Stimulated activated CD8-positive, alpha-beta memory T cell treated with anti-CD3 and anti-CD28 coated beads, Interleukin-4, amount 100 ng/mL, for 48 hours (primary cell): ENCODE results near the gene APBA1.
"Not testable (repeated sequence)": the region's sequence is repeated elsewhere in the genome, so short reads cannot be mapped to it uniquely, and the experiment has no call there.

Experiments used
- DNase-seq: peaks from one replicate; pipeline ENCODE4 v3.0.0-alpha.2; 2020

Gene APBA1

DNA sequence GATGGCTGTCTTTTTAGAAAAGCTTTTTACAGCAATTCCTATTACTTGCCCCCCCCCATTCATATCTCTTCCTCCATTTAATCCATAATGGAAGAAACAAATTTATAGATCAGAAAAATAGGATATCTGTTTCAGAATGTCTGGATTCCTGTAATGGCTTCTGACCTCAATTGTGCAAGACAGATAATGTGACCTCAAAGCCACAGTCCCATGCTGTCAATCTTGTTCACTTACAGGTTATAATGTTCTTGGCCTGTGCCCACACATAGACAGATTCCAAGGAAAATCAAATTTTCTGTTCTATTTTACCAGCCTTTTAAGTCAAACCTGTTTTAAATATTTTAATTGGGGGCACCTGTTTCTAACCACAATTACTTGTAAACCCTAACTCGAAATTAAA is 203.8 kb downstream of the APBA1 start:
- no peak for DNase-seq

DNA sequence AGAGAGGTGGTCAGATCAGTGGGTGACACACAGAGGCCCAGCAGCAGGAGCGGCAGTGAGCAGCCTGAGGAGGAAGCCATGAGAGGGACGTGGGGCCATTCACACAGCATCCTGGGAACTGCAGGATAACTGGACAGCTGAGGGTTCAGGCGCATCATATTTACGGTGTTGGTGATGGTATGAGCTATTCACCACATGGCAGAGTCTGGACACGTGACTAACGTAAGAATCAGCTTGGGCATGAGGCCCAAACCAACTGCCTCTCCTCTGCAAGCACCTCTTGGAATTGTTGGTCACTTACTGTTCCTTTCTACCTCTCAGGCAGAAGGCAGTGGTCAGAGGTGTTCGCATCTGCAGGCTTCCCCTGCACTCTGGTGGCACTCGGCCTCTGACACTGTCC is 206.0 kb downstream of the APBA1 start:
- DNase-seq, result no peak

DNA sequence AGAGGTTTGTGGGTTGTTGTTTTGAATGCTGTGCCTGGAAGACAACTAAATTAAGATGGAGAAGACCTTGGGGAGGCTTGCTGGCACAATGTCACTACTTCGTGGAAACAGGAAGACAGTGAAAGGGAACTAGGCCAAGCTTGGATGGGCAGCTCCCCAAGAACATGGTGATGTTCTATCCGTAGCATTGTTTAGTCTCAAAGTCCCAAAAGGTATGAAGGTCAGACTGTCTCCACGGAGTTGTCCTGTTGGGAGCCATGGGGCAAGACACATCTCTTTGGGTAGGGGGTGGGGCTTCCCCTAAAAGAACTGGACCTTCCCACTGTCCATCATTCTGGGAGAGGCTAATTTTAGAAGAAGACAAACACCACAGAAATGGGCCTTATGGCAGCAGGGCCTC is 206.7 kb downstream of the APBA1 start:
- no peak for DNase-seq

DNA sequence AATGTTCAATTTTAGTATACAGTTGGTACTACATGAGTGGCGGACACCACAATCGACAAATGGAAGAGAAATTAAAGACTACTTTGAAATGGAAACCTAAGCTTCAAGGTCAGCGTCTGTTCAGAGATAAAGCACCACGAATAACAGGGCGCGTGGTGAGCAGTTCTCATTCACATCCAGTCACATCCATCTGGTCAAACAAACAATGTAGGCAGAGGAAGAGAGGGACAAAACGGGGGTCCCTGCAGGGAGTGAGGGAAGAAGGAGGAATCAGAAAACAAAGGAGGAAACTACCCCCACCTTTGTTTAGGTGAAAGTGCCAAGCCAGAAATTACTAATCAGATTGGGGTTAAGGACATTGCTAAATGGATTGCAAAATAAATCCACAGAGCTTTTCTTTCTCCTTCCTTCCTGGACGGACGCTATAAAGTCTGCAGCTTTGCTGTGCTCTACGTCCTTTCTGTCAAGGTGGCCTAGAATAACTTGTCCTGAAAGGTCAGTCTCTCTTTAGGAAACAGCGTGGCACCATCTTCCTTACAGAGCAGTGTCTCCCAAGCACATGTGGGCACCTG is 208.6 kb downstream of the APBA1 start:
- no peak for DNase-seq

DNA sequence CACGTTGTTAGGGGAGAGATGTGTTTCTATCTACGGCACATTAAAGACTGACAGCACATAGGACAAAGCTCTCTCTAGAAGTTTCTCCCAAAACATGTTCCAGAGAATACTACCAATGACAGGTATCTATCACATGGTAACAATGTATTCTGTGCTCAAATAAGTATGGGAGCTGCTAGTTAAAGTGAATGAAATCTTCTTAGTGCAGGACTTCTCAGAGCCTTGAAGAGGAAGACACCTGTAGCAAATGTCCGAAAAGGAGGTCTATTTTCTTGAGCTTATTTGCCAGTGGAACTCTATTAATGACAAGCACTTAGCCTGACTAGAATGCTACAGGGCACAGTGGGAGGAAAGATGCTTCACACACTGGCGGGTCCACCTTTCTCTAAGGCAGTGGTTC is 209.8 kb downstream of the APBA1 start:
- DNase-seq, result no peak

DNA sequence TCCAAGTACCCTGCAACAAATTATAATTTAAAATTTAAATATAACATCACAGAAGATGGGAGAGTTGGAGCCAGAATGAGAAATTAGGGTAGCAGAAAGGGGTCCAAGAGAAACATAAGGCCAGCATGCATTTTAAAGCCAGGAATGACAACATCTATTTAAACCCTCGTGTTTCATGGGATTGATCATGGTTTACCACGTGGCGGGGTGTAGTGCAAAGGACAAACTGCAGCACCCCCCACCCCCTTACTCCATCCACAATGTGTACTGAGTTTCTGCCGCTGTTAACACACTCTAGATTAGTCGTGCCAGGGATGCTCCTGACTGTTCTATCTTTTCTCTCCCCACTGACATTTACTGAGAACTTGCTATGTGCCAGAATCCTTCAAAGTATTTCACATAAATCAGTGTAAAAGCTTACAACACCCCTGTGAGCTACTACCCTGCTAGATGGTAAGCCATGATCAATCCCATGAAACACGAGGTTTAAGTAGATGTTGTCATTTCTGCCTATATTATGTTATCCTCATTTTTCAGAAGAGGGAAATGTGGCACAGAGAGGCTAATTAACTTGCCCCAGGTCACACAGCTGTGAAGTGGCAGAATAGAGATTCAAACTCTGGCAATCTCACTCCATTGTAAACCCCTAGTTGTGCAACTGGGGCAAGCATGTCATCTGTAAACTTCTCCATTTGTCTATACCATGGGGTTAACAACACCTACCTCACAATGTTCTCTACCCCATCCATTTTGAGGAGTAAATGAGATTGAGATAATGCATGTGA is 210.9 kb downstream of the APBA1 start:
- DNase-seq, result no peak

DNA sequence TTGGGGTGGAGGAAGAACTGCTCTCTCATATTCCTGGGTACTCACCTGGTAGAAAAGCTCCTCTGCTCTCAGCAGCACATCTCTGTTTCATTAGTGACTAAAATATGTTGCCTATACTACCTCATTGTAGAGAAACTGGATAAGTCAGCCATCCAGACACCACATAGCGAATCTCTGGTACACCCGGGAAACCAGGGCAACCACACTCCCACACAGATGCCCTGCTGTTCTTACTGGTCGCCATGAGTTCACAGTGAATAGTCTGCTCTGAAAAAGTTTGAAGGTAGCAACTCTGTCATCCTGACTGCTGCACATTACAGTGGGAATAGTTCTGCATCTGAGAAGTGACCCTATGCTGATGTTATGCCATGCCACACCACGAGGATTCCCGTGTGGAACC is 212.2 kb downstream of the APBA1 start:
- no peak for DNase-seq

DNA sequence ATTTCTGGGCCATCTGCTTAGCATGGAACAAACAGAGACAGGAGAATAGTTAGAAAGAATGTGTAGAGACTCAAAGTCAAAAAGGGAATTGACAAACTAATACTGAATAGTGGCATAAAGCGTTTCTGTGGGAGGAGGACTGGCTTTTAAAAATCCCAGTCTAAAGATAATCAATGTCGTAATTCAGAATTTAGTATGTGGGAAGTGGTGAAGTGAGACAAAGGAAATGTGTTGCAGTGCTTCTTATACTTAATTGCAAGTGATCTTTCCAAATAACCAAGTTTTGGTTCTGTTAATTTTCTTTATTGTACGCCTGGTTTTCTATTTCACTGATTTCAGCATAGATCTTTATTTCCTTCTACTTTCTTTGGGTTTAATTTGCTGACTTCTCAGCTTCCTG is 214.0 kb downstream of the APBA1 start:
- DNase-seq, result no peak

DNA sequence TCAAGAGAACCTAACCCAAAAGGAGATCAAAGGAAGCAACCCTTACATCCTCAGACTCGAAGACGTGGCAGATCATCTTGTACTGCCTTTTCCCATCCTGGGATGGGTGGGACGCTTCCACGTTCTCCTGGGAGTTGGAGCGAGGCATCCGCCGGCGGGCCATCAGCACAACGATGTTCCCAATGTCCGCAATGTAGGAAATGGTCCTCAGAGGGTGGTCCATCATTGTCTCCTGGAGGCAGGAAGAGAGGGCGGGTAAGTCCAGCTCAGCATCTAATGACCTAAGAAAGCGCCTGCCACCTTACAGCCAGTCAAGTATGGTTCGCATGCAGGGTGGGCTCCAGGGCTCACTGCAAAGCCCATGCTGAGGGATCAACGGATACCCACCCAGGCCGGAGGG is 216.0 kb downstream of the APBA1 start:
- no peak for DNase-seq

DNA sequence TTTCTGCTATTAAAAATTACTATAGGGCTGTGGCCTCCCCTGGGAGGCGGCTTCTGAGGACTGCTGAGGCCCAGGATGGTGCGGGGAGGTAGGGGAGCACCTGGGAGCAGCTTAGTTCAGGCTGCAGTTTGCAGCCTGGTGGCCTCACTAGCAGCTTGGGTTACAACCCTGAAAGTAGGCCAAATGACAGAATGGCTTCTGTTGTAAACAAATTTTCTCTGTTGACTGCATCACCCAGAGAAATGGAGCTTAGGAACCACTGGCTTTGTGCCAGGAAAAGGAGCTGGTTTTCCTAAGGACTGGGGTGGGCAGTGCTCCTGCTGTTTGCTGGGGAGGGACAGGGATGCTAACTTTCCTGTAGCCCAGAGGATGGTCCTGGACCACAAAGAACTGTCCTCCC is 216.9 kb downstream of the APBA1 start:
- DNase-seq, result no peak

DNA sequence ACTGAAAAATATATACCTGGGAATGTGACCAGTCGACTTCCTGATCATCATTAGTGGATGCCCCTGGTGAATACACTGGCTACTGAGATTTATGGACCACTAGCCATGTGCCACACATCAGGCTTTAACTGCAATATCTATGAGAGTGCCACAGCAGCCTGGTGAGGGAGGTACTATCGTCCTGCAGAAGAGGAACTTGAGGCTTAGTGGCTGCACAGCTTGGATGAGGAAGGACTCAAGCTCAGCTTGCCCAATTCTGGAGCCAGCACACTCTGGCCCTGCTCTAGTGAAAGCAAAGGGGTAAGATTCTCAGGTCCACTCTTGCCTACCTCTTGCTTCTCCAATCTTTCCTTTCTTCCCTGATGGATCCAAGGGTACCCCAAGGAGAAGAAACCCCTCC is 217.8 kb downstream of the APBA1 start:
- no peak for DNase-seq

DNA sequence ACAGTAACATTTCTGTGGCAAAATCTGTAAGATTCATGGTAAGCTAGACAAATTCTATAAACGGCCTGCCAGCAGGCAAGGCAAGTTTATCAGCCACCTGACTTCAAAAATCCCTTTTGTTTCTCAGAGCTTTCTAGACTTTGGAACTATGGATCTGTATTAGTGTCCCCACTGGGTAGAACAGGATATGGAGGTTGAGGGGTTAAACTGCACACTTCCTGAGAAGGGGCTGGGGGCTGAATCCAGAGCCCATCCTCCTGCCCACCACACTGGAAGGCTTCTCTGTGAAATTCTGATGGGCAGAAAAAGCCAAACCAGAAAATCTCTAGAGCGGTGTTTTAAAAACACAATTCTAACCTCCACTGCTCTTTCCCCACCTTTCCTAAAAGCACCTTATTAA is 218.4 kb downstream of the APBA1 start:
- no peak for DNase-seq

DNA sequence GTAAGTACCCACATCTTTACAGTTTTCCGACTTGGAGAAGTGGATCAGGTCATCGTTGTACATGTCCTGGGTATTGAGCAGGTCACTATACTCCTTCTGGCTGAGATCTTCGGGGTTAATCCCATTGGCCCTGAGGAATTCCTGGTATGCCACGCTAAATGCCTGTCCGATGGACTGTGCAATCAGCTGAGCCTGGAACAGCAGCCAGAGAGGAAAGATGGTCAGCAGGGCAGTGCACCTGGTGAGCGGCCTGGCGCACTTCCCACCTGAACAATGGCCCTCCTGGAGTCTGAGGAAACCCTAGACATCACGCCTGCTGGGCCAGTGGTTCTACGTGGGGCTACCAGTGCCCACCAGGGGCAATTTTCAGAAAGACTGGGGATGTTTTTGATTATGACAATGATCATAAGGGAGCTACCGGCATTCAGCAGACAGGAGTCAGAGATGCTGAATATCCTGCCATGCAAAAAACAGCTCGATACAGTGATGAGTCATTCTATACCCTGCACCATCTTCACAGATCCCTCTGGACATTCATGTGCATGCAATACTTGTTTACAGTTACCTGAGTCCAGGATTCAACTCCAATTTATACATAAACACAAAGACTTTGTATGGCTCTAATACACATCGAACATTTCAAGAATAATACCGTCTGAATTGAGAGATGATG is 219.9 kb downstream of the APBA1 start:
- DNase-seq, result no peak

DNA sequence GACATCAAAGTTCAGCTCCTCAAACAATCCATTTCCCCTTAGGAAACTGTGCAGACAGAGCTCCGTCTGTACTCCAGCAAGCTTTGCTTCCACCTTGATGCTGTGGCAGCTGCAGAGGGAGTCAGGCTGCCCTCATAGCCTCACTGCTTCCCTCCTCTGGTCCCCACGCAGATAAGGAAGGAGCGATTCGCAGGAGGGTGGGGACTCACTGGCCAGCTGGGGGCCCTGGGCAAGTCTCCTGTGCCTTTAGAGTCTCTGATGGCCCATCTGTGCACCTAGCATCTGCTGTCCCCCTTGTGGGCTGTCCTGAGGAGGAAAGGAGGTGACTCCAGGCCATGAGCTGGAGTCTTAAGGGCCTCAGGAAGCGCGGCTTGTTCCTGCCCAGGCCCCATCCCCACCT is 225.7 kb downstream of the APBA1 start:
- DNase-seq, result no peak

DNA sequence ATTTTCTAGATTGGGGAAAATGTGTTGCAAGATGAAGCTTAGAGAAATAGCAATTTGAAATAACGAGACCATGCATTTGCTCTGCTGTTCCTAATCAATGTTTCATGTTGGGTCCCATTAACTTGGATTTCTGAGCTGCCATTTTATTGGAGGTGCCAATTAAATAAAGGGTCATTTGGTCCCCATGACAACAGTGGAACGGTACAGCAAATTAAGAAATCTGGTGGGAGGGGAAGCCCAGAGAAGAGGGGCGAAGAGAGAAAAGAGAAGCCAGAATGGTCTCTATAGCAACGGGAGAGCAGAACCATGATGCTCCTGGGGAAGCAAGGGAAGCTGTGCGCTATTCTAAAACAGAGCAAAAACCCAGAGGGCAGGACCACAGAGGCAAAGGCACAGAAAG is 226.9 kb downstream of the APBA1 start:
- no peak for DNase-seq

DNA sequence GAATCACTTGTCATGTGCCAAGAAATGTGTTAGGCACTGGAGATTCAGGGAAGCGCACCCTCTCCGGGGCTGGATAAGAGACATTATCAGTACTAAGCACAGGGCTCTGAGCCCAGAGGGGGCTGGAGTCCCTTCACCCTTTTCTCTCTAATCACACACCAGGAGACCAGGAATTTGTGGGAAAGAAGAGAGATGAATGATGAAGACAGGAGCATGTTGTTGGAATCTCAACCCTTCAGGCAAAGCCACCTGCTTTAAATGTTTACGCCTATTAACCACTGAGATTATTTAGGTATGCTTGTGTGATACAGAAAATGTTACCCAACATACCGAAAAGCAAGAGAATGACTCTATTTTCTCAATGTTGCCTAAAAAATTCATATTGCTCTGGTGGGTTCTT is 227.4 kb downstream of the APBA1 start:
- DNase-seq, result no peak

DNA sequence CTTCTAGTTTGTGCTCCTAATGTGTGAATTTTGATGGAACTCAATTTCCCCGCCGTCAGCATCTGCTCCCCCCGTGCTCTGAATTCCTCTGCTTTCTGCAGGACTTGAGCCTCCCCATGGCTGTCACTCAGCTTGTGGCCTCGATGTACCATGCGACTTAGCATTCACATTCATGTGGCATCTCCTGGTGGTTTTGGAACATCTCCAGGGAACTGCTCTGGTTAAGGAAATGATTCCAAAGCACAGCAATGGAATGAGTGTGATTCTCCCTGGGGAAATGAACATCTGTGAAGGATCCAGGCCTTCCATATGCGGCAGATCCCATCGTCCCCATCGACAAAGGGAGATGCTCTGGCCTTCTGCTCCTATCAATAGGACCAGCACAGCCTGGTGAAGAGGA is 228.2 kb downstream of the APBA1 start:
- no peak for DNase-seq

DNA sequence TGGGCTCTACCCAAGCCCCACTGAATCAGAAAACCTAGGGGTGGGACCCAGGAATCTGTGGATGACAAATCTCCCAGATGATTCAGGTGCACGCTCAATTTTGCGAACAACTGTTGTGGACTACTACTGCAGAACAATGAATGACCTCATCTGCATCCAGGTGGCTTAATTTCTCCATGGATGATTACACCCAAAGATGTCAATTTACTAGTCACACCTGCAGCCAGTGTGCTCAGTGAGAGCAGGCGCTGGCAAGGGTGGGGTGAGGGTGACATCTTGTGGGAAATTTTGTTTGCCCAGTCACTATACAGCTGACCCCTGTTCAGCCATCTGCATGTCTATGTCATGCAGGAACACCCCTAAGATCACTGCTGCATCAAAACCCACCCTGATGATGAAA is 229.0 kb downstream of the APBA1 start:
- DNase-seq, result no peak

DNA sequence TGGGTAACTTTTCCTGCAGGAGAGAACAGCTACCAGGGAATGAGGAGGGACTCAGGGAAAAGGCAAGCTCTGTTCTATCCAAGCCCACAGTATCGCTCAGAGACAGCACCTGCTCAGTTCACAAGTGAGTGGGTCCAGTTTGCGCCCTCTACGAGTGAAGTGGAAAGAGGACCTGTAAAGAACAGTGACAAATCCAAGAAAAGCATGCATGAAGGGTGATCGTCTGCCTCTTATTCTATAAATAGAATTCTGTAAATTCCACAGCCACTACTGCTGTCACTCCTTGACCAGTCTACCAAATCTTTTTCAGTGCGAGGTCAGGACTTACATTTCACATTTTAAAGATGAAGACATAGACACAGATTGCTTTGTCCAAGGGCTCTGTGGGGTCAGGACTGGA is 229.7 kb downstream of the APBA1 start:
- DNase-seq, result no peak

DNA sequence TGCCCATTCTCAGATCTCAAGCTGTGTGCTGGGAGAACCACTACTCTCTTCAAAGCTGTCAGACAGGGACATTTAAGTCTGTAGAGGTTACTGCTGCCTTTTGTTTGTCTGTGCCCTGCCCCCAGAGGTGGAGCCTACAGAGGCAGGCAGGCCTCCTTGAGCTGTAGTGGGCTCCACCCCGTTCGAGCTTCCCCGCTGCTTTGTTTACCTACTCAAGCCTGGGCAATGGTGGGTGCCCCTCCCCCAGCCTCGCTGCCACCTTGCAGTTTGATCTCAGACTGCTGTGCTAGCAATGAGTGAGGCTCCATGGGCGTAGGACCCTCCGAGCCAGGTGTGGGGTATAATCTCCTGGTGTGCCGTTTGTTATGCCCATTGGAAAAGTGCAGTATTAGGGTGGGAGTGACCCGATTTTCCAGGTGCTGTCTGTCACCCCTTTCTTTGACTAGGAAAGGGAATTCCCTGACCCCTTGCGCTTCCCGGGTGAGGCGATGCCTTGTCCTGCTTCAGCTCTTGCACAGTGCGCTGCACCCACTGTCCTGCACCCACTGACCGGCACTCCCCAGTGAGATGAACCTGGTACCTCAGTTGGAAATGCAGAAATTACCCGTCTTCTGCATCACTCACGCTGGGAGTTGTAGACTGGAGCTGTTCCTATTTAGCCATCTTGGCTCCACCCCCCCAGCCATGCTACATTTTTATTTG is 231.8 kb downstream of the APBA1 start:
- not testable (repeated sequence) for DNase-seq

DNA sequence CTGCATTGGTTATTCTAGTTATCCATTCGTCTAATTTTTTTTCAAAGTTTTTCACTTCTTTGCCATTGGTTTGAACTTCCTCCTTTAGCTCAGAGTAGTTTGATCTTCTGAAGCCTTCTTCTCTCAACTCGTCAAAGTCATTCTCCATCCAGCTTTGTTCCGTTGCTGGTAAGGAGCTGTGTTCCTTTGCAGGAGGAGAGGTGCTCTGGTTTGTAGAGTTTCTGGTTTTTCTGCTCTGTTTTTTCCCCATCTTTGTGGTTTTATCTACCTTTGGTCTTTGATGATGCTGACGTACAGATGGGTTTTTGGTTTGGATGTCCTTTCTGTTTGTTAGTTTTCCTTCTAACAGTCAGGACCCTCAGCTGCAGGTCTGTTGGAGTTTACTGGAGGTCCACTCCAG is 232.5 kb downstream of the APBA1 start:
- DNase-seq, result not testable (repeated sequence)

DNA sequence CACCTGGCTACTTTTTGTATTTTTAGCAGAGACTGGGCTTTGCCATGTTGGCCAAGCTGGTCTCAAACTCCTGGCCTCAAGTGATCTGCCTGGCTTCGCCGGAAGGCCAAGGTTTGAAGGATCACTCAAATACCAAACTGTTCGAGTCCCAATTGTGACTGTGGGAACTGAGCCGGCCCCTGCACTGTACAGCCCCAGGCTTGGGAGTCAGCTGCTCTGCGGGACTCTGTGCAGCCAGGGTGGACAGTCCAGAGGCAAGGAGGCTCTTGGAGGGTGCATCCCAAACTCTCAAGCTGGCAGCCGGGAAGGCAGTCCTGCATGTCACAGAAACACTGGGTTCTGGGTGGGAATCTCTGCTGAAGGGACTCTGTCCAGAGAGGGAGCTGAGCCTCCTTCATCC is 238.2 kb downstream of the APBA1 start:
- no peak for DNase-seq

DNA sequence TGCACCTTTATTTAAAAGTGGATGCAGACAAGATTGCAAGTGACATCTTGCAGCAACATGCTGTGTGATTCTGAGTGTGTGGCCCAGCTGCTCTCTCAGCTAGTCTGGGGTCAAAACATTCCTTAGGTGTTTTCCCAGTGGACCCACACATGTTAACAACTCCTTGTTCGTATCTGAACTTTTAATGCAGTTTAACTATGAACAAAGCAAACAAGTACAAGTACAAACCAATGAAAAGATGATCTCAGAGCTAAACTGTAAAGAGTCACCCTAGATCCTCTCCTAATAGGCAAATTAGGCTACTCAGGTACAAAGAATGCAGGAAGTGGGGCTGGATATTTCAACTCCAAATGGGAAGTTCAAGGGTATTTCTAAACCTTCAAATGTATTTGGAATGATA is 238.8 kb downstream of the APBA1 start:
- DNase-seq, result no peak

DNA sequence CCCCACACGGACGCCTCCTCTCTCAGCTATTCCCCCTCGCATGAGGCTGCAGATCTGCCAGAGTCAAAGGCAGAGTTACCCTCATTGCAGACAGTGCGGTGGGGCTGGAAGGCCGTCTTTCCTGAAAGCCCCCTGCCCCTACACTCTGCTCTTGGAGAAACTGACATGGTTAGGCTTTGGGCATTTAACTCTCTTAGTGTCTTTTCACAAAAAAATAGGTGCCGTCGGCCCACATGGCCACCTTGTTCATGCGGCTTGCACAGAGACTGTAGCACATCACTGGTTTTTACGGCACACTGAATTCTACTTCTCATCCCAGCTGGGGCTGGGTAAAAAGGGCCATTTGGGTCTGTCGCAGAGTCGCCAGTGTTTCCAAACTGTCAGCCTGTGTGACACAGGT is 239.5 kb downstream of the APBA1 start:
- no peak for DNase-seq
